GM06990 (cell line): Measurements from ENCODE around the gene KIAA1755.

Source experiments
- DNase-seq: peaks from one replicate; pipeline ENCODE4 v3.0.0-alpha.2; 2011; ENCODE audit not compliant: insufficient read length; ENCODE audit errors: extremely low read depth
- H3K27me3 ChIP-seq: replicated peaks from 2 replicates; pipeline ENCODE4 v1.6.0; 2011; ENCODE audit warnings: low read length; ENCODE audit not compliant: control insufficient read depth, insufficient read depth
- H3K36me3 ChIP-seq: 2 replicates; pipeline ENCODE4 v1.5.1; 2011; ENCODE audit warnings: low read length; ENCODE audit not compliant: control insufficient read depth, insufficient read depth
- H3K4me3 ChIP-seq: replicated peaks from 2 replicates; pipeline ENCODE4 v1.5.1; 2011; ENCODE audit warnings: low read depth, mild to moderate bottlenecking, control low read depth, low read length
- TF ChIP-seq, protein P1 (sequence below): IDR thresholded peaks from 2 replicates; pipeline ENCODE4 v1.5.1; 2011; ENCODE audit warnings: low read length, control low read depth, mild to moderate bottlenecking, inconsistent platforms; ENCODE audit not compliant: insufficient read depth, poor library complexity, severe bottlenecking

KIAA1755 gene

DNA sequence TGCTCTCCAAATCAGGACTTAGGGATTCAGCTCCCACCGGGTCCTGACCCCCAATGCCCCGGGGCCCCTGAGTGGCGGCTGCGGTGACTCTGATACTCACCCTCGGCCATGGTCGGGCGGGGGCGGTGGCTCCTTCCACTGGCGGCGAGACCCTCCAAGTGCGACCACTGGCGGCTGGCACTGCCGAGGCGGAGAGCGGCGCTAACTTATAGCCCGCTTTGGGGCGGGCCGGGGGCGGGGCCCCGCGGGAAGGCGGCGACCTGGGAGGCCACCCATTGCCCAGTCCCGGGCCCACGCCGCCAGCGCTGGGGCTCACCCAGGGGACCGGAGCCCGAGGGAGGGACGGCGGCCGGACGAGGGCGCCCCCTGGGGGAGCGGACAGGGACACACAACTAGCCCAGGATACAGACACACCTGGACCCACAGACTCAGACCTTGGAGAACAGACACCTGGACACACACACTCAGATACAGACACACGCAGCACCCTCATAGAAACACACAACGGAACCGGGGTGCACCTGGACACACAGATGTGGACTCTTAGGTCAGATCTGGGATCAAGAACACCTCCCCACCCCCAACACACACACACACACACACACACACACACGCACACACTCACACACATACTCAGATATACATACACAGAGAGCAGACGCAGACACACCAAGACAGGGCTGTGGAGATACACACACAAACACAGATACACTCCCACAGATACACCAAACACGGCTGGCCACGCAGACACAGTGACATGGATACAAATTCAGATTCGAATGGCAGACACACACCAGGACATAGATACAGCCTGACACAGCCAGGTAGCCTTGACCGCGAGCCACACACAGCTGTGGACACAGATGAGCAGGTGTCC is 95.2 kb downstream of the KIAA1755 start, which contains the start of gene TGM2:
Gene TGM2, minus strand, starts transcription at position 182 of the 877 bp plus-strand sequence. Its CDS starts 72 bp downstream, at position 110.
- peak within 1 kb of the TSS; percentile 31; the same call in 1 of the 2 replicates for H3K4me3 ChIP-seq
- TF ChIP-seq, protein P1, sequence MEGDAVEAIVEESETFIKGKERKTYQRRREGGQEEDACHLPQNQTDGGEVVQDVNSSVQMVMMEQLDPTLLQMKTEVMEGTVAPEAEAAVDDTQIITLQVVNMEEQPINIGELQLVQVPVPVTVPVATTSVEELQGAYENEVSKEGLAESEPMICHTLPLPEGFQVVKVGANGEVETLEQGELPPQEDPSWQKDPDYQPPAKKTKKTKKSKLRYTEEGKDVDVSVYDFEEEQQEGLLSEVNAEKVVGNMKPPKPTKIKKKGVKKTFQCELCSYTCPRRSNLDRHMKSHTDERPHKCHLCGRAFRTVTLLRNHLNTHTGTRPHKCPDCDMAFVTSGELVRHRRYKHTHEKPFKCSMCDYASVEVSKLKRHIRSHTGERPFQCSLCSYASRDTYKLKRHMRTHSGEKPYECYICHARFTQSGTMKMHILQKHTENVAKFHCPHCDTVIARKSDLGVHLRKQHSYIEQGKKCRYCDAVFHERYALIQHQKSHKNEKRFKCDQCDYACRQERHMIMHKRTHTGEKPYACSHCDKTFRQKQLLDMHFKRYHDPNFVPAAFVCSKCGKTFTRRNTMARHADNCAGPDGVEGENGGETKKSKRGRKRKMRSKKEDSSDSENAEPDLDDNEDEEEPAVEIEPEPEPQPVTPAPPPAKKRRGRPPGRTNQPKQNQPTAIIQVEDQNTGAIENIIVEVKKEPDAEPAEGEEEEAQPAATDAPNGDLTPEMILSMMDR: peak; percentile 77
- peak; percentile 73 for DNase-seq
- no peaks in the 10 kb centered on the region for H3K36me3 ChIP-seq
- no peaks in the 10 kb centered on the region for H3K27me3 ChIP-seq

DNA sequence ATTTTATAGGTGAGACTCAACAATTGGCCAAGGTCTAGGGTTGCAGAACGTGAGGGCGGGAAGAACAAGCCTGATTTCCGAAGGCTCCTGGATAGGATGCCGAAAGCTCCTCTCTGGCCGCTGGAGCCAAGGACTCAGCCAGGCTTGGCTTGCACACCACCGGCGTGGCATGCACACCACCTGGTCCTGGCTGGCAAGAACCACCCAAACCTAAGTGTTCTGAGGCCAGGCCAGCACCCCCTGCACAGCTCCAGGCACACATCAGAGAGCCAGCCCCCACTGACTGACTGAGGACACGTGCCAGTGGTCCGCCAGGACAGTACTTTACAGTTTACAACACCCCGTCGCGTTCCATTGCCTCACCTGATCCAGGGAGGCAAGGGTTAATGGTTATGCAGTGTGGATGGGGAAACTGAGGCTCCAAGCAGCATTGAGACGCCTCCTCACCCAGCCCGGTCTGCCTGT is 95.9 kb downstream of the KIAA1755 start:
- Histone ChIP-seq H3K36me3 (no peaks in the 10 kb centered on the region), H3K27me3 (no peaks in the 10 kb centered on the region), H3K4me3 (peak overlapping the region; percentile 31; the same call in 1 of the 2 replicates)
- DNase-seq: no peak
- TF ChIP-seq, protein P1: no peak

GRCh38 chr20:38164069-38164468 is 96.5 kb downstream of the KIAA1755 start:
- Histone ChIP-seq H3K4me3 (no peak overlapping the region), H3K27me3 (no peaks in the 10 kb centered on the region), H3K36me3 (no peaks in the 10 kb centered on the region)
- TF ChIP-seq, protein P1: no peak
- no peak for DNase-seq

GRCh38 chr20:38162878-38163875 is 97.4 kb downstream of the KIAA1755 start:
- TF ChIP-seq, protein P1: no peak
- Histone ChIP-seq H3K4me3 (no peak overlapping the region), H3K27me3 (no peaks in the 10 kb centered on the region), H3K36me3 (no peaks in the 10 kb centered on the region)
- DNase-seq: no peak

DNA sequence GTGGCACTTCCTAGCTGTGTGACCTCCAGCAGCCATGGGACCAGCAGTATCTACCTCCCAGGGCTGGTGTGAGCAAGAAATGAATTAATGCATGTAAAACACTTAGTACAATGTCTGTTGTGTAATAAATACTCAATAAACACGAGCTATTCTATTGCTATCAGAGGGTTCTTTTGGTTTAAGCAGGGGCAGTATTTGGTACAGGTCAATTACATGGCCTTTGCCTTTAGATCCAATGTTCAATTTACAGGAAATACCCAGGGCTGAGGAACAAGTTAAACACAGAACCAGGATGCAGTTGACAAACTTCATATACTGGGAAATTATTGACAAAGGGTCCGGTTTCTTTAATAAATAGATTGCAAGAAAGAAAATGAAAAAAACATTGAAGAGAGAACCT is 98.4 kb downstream of the KIAA1755 start:
- TF ChIP-seq, protein P1: no peak
- Histone ChIP-seq H3K36me3 (no peaks in the 10 kb centered on the region), H3K27me3 (no peaks in the 10 kb centered on the region), H3K4me3 (no peak overlapping the region)
- no peak for DNase-seq
